ENCODE results near the gene NT5C3A.
"Not testable (repeated sequence)": the region's sequence is repeated elsewhere in the genome, so short reads cannot be mapped to it uniquely, and the experiment has no call there.

Gene NT5C3A

GRCh38 chr7:33062023-33062781 lies at the start of gene NT5C3A:
TSS of gene NT5C3A (minus strand) at chr7:33062776. CDS start at chr7:33062705, 71 bp downstream.
- DNase-seq (ENCODE audit: low read depth, low spot score): peak; percentile 58

GRCh38 chr7:33111614-33112013 lies 49.0 kb upstream of the NT5C3A start:
- no peak for DNase-seq (ENCODE audit: low read depth, low spot score)

- DNase-seq (ENCODE audit: low read depth, low spot score): no peak
Observed at GRCh38 chr7:33109758-33110238, 47.2 kb upstream of the NT5C3A start.

GRCh38 chr7:33109005-33109757 lies 46.6 kb upstream of the NT5C3A start, which contains the start of gene RP9:
TSS of gene RP9 (minus strand) at chr7:33109404. CDS start at chr7:33109372, 32 bp downstream.
- peak; percentile 92 for DNase-seq (ENCODE audit: low read depth, low spot score)

- DNase-seq (ENCODE audit: low read depth, low spot score): no peak
Observed at GRCh38 chr7:33108554-33109004, 46.0 kb upstream of the NT5C3A start.

- peak; percentile 65 for DNase-seq (ENCODE audit: low read depth, low spot score)
Observed at GRCh38 chr7:33107136-33108066, 44.8 kb upstream of the NT5C3A start.

- no peak for DNase-seq (ENCODE audit: low read depth, low spot score)
Observed at GRCh38 chr7:33101906-33102305, 39.3 kb upstream of the NT5C3A start.

GRCh38 chr7:33100770-33101169 lies 38.2 kb upstream of the NT5C3A start:
- DNase-seq (ENCODE audit: low read depth, low spot score): no peak

- no peak for DNase-seq (ENCODE audit: low read depth, low spot score)
Observed at GRCh38 chr7:33099154-33099940, 36.8 kb upstream of the NT5C3A start.

GRCh38 chr7:33094745-33095275 lies 32.2 kb upstream of the NT5C3A start:
- DNase-seq (ENCODE audit: low read depth, low spot score): not testable (repeated sequence)

- DNase-seq (ENCODE audit: low read depth, low spot score): no peak
Observed at GRCh38 chr7:33093266-33093665, 30.7 kb upstream of the NT5C3A start.

GRCh38 chr7:33091641-33092191 lies 29.1 kb upstream of the NT5C3A start:
- peak; percentile 6 for DNase-seq (ENCODE audit: low read depth, low spot score)

GRCh38 chr7:33091111-33091531 lies 28.5 kb upstream of the NT5C3A start:
- peak; percentile 70 for DNase-seq (ENCODE audit: low read depth, low spot score)

- DNase-seq (ENCODE audit: low read depth, low spot score): no peak
Observed at GRCh38 chr7:33089142-33089541, 26.6 kb upstream of the NT5C3A start.

GRCh38 chr7:33087858-33088257 lies 25.3 kb upstream of the NT5C3A start:
- DNase-seq (ENCODE audit: low read depth, low spot score): no peak

- DNase-seq (ENCODE audit: low read depth, low spot score): no peak
Observed at GRCh38 chr7:33087356-33087755, 24.8 kb upstream of the NT5C3A start.

- DNase-seq (ENCODE audit: low read depth, low spot score): no peak
Observed at GRCh38 chr7:33079763-33080690, 17.5 kb upstream of the NT5C3A start.

GRCh38 chr7:33079096-33079495 lies 16.5 kb upstream of the NT5C3A start:
- no peak for DNase-seq (ENCODE audit: low read depth, low spot score)

- DNase-seq (ENCODE audit: low read depth, low spot score): no peak
Observed at GRCh38 chr7:33076737-33077136, 14.2 kb upstream of the NT5C3A start.

Measured in astrocyte of the hippocampus (primary cell).